RKO (cell line): Measurements from ENCODE around the gene STYXL2.
A peak's percentile ranks its signal among the peaks of the same experiment; 100 is the strongest.

Experiments
- DNase-seq: peaks from one replicate; pipeline ENCODE4 v3.0.0-alpha.2; 2016; ENCODE audit warnings: low spot score

Gene STYXL2

DNA sequence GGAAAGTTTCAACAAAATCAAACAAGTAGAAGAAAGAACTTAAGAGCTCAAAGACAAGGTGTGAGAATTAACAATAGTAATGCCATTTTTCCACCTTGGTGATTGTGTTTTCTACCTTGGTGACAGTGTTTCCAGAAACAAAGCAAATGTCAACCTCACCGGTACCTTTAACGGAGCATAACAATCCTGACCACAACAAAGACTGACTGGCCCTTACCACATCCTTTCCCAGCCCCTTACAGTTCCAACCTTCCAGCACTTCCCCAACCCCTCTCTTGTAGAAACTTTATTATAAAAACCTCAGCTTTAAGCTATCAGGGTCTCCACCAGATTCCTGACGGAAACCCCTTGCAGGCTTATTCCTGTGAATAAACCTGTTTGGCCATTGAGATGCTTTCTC lies 16.7 kb downstream of the STYXL2 start:
- no peak for DNase-seq

DNA sequence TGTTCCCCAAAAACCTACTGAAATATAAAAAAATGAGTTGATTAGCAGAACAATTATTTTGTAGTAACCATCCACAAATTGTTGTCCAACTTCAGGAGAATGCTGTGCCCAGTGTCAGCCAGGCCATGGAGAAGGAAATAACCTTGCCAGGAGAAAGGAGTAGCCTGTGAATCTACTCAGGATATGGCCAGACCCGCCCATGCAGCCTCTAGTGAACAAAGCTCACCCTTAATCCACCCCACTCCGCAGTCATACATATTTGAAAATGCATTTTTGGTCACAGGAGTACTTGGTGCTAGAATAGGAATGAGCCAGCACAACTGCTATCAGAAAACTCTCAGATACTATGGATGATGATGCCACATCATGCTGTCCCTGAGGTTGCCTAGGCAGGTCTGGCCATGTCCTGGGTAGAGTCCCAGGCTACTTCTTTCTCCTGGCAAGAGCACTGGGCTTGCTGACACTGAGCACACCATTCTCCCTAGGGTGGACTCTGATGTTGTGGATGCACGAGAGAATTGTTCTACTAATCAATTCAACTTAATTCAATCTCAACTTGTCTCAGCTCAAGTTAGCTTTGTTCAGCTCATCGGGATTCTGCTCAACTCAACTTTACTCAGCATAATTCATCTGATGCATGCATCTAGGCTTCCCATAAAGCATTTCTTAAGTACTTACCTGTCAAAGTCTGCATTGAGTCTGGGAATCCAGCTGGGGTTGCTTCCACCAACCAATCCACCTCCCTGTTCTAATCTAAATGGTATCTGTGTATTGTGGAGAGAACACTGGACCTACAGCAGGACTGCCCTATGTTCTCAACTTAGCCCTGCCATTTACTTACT lies 18.2 kb downstream of the STYXL2 start:
- no peak for DNase-seq

DNA sequence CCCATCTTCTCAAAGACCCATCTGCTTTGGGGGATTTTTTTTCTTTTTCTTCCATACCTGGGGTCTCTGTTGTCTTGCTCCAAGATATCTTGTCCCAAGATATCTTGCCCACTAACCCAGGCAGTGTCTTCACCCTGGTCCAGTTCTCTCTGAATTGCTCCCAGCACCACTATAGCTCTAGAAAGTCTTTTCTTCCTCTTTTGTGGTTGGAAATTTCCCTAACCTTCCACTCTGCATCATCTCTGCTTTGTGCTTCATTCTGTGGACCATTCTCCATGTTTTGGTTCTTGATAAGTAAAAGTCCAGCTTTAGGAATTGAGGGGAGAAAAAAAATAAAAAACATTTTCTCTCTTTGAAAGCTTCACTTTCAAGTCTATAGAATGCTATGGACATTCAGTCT lies 20.9 kb downstream of the STYXL2 start:
- DNase-seq: no peak

DNA sequence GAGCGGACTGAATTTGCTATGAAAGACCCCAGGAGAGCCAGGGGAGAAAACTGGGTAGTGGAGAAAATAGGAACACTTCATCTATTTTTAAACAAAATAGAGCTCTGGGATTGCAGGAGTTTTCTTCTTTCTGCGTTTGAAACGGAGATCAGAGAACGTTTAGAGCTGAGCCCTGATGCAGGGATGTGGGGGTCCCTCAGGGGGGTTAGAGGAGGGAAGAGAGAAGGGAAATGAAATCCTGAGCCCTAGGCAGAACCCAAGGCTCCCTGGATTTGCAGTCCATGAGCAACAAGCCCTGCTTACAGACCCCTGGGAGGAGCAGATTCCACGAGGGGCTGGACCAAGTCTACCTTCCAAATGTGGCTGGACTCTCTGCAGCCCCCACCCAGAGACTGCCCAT lies 21.8 kb downstream of the STYXL2 start:
- DNase-seq: no peak

DNA sequence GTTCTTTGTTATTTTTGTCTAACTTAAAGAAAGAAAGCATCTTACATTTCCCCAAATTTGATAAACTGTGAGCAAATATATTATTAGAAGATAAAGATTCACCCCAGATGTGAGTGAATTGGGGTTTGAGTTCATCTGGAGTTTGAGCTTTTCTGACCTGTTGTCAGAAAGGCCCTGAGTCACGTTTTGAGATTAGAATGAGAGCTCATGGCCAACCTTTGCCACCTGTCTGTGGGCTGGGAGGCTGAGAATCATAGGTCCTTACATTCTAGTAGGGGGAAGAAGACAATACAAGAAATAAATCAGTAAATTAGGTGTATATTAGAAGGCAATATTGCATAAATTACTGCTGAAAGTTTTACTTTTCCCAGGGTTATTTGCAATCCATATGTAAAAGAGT lies 22.3 kb downstream of the STYXL2 start:
- DNase-seq: no peak

DNA sequence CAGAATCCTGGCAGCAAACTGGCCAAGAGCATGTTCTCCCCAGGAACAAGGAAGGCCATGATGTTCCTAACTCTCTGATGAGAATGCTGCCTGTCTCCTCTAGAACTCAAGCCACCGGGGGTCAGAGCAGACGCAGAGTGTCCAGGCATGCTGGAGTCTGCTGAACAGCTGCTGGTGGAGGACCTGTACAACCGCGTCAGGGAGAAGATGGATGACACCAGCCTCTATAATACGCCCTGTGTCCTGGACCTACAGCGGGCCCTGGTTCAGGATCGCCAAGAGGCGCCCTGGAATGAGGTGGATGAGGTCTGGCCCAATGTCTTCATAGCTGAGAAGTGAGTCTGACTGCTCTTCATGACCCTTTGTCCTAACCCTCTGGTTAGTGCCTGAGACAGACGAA lies 23.4 kb downstream of the STYXL2 start:
- no peak for DNase-seq

DNA sequence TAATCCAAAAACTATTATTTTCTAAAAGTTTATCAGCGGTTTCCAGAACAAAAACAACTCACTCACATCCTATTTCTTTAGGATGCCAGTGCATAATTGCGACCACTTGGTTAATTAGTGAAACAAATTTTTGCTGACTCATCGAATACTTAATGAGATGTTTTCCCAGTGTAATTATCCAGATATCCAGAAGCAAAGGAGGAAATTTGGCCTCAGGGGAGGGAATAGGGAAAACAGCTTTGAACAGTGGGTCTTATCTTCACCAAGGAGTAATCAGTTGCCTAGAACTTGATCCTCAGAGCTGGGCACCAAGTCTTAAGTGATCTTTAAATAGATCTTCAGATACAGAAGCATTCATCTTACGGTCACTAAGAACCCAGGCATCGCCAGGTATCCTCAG lies 24.3 kb downstream of the STYXL2 start:
- DNase-seq: no peak

DNA sequence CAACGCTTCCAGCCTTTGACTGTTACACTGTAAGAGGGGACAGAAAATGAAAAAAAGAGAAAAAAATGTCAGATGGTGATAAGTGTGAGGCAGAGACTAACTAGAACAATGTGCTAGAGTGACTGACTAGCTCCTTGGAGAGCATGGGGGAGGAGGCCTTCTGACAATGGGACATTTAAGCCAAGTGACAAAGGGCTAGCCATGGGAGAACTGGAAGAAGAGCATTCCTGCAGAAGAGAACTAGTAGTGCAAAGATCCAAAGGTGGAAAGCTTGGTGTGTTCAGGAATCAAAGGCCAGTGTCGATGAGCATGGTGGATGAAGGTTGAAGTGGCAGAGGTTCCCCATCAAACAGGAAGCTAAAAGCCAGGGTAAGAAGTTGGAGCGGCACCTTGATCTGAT lies 25.8 kb downstream of the STYXL2 start:
- no peak for DNase-seq

DNA sequence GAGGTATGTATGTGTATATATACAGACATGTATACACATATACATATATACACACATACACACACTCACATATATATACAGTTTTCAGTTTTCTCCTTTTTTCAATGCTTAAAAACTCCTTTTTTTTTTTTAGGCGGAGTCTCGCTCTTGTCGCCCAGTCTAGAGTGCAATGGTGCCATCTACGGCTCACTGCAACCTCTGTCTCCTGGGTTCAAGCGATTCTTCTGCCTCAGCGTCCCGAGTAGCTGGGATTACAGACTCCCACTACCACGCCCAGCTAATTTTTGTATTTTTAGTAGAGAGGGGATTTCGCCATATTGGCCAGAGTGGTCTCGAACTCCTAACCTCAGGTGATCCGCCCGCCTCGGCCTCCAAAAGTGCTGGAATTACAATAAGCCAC lies 27.0 kb downstream of the STYXL2 start:
- no peak for DNase-seq

DNA sequence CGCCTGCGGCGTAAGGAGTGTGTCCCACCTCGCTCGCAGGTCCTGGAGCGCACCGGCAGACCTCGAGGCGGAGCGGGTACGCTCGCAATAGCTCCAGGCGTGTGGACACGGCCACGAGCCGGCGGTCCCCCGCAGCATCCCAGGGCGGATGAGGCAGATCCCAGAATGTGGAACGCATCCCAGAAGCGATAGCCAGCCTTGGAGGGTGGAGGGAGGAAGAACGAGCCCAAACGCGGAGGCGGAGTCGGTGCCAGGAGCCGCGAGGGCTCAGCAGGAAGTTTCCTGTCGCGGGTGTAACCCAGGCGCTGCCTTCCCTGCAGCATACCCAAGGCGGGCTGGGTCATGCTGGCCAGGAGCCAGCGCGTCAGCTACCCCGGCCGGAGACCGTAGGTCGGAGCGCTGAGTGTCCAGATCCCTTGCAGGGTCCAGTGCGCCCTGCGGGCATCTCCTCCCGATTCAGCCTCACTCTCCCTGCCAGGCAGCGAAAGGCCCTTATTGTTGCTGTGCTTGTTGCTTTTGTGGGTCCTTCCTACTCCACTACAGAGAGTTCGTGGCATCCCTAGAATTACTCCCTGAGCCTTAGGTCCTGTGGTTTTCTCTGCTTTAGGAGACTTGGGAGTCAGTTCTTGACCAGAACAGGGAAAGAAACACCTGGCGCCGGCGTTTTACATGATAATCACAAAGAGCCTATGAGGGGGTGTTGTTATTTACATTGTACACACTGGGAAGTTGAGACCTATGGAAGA lies 27.7 kb downstream of the STYXL2 start:
- DNase-seq: no peak

DNA sequence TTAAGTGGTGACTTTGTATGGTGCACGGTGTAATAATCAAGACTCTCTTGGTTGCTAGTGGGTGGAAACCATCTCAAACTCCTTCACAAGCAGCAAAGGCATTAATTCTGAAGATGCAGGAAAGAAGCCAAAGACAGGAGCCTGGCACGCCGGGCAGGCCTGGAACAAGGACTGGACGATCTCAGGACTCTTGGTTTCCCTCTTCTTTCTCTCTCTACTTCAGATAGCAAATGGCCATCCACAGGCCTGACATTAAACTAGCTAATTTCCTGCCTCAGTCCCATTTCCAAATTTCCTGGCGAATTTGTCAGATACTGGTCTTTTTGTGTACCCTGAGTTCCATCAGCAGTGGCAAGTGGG lies 28.2 kb downstream of the STYXL2 start:
- DNase-seq: no peak

DNA sequence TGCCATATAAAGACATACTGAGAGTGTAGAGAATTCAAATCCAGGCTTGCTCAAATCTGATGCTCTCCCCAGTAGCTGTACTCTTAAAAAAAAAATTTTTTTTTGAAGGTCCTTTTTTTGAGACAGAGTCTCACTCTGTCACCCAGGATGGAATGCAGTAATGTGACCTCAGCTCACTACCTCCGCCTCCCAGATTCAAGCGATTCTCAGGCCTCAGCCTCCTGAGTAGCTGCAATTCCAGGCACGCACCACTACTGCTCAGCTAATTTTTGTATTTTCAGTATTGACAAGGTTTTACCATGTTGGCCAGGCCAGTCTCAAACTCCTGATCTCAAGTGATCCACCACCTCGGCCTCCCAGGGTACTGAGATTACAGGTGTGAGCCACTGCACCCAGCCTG lies 28.7 kb downstream of the STYXL2 start:
- no peak for DNase-seq

DNA sequence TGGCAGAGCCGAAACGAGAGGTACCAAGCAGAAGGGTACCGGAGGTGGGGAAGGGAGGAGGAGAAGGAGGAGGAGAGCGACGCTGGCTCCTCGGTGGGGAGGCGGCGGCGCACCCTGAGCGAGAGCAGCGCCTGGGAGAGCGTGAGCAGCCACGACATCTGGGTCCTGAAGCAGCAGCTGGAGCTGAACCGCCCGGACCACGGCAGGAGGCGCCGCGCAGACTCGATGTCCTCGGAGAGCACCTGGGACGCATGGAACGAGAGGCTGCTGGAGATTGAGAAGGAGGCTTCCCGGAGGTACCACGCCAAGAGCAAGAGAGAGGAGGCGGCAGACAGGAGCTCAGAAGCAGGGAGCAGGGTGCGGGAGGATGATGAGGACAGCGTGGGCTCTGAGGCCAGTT lies 32.4 kb downstream of the STYXL2 start:
- DNase-seq: no peak

DNA sequence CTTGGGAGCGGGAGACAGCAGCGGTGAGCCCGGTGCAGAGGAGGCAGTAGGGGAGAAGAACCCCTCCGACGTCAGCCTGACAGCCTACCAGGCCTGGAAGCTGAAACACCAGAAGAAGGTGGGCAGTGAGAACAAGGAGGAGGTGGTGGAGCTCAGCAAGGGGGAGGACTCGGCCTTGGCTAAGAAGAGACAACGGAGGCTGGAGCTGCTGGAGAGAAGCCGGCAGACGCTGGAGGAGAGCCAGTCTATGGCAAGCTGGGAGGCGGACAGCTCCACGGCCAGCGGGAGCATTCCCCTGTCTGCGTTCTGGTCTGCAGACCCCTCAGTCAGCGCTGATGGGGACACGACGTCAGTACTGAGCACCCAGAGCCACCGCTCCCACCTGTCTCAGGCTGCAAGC lies 32.9 kb downstream of the STYXL2 start:
- no peak for DNase-seq

DNA sequence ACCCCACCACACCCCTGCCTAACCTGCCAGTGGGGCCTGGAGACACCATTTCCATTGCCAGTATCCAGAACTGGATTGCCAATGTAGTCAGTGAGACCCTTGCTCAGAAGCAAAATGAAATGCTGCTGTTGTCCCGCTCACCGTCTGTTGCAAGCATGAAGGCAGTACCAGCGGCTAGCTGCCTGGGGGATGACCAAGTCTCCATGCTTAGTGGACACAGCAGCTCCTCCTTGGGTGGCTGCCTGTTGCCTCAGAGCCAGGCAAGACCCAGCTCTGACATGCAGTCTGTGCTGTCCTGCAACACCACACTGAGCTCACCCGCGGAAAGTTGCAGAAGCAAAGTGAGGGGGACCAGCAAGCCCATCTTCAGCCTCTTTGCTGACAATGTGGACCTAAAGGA lies 33.4 kb downstream of the STYXL2 start:
- DNase-seq: no peak

DNA sequence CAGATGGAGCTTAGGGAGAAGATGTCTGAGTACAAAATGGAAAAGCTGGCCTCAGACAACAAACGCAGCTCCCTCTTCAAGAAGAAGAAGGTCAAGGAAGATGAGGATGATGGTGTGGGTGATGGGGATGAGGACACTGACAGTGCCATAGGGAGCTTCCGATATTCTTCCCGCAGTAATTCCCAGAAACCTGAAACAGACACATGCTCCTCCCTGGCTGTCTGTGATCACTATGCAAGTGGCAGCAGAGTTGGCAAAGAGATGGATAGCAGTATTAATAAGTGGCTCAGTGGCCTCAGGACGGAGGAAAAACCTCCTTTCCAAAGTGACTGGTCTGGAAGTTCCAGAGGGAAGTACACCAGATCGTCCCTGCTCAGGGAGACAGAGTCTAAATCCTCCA lies 33.8 kb downstream of the STYXL2 start:
- DNase-seq: no peak

DNA sequence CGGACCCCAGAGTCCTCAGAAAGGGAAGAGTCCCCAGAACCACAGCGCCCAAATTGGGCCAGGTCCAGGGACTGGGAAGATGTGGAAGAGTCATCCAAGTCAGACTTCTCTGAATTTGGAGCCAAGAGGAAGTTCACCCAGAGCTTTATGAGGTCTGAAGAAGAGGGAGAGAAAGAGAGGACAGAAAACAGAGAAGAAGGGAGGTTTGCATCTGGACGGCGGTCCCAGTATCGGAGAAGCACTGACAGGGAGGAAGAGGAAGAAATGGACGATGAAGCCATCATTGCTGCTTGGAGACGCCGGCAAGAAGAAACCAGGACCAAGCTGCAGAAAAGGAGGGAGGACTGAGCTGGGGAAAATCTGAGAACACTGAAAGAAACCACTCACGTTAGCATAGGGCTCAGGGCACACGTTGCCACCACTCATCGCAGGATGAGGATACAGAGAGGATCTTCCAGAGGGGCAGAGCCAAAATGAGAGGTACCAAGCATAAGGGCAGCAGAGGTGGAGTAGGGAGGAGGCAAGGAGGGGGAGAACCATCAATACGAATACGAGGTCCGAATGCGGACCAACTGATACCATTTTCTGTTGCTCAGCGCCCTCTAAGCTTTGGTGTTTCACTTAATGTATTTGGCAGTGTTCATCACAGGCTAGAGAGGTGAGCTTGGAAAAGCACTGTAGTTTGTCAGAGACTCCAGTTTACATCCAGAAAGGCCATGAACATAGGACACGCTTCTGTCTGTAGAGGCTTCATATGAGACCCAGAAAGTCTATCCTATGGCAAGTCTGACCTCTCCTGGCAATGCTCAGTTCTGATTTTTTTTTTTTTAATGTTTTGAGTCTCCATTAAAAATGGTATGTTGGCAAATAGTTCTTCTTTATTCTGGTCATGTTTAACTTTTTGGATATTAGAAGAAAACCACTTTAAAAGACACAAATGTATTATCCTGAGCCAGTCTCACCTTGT lies 34.7 kb downstream of the STYXL2 start:
- peak; percentile 1 for DNase-seq

DNA sequence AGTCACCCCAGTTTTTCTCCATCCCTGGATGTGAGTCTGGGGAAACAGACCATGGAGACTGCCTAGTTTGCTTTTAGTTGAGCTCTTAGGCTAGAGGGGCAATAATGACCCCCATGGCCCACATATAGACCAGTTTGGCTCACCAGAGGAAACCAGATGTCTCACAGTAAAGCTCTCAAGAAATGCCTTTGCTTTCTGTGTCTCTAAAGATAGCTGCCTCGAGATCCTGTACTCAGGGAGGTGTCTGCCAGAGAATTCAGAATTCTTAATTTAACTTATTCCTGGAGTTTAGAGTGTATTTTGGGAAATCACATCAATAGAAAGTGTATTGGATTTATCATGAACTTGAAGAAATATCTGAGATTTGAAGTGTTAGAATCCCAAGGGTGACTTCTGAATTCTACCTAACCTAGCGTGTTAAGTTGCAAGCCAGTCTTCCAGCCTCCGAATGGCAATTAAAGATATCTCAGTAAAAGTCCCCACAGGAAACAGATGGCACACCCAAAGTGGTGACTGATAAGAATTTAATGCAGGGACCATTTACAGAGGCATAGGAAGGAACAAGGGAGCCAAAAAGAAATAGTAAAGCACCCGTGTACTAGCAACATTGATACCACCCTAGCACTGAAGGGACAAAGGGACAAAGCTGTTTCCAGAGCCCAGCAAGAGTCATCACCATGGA lies 37.1 kb downstream of the STYXL2 start:
- no peak for DNase-seq

DNA sequence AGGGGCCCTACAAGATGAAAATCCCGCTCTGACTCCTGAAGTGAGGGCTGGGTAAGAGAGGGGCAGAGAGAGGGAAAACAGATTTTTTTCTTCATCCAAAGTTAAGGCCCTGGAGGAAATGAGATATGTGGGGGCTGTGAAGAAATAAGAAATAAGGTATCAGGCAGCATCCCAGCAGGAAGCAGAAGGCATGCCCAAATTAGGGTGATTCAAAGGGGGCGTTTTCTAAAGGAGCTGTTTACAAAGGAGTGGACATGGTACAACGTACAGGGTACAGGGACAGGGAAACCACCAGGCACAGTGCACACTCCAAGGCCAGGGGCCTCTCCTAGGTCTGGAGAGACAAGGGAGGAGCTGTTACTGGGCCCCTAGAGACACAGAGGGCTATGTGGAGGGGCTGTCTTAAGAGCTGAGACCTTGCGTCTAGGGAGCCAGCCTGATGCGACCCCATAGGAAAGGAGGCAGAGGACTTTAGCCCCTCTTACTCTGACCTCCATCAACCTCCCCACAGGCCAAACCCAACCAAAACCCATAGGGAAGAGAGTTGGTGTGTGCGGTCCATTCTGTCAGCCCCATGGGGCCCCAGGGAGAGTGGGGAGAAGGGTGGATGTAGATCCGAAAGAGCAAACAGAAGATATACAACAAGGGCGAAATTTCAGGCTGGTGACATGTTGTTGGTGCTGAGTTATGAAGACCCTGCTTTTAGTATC lies 38.6 kb downstream of the STYXL2 start:
- no peak for DNase-seq

DNA sequence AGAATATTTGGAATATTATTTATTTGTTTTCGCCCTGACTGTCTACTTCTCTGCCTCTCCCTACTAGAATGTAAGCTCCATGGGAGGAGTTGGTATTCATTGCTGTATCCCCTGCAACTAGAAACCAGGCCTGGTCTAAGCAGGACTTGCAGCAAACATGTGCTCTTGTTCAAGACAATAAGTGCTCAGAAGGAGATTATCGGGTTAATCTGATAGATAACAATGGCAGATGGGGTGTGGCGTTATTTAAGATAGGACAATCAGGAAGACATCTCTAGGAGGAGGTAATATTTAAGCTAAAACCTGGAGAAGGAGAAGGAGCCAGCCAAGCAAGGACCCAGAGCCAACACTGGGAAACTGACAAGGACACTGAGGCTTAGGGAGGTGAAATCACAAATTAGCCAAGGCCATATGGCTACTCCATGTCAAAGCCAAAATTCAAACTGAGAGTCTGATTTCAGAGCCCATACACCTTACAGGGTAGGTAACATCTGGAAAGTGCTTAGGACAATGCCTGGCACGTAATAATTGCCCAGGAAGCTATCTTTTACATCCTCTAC lies 41.5 kb downstream of the STYXL2 start:
- DNase-seq: no peak

DNA sequence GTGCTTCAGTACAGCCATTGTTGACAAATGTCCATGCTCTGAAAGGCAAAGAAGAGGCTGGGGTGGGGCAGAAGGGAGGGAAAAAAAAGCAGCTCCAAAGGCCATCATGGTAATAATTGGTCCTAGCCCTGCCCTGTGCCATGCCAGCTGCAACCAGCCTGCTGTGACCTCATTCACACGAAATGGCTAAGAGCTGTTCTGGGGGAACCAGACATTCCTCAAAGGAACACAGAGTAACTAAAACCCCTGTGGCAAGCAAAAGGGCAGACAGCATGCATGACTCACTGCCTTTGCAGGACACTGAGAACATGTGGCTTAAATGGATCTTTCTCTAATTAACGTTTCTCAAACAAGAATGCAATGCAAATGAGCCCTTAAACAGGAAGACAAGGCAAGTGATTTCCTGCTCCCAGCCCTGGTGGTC lies 42.3 kb downstream of the STYXL2 start:
- peak; percentile 7 for DNase-seq
